Kidney epithelial cell (primary cell): Measurements from ENCODE around the gene TTLL11. TPM values are rescaled to one million over a fixed set of nuclear protein-coding genes. Genes with fewer than 3 reads are reported as not detected.
A peak's percentile ranks its signal among the peaks of the same experiment; 100 is the strongest.

ENCODE experiments used
- DNase-seq: peaks from one replicate; pipeline ENCODE4 v3.0.0-alpha.2; 2010; ENCODE audit warnings: low read depth
- H3K27me3 ChIP-seq: 2 replicates; pipeline ENCODE4 v1.6.0; 2011; ENCODE audit warnings: low read length; ENCODE audit not compliant: control insufficient read depth, insufficient read depth
- H3K36me3 ChIP-seq: 2 replicates; pipeline ENCODE4 v1.5.1; 2011; ENCODE audit warnings: low read length; ENCODE audit not compliant: control insufficient read depth, insufficient read depth
- H3K4me3 ChIP-seq: 2 replicates; pipeline ENCODE4 v1.5.1; 2011; ENCODE audit warnings: low read depth, mild to moderate bottlenecking, control low read depth, low read length
- total RNA-seq: library from RNA; depleted of rRNA; stranded (reverse); fragments of >200 nt; gene quantifications from 2 replicates; pipeline ENCODE4 v1.2.3, GENCODE V29; 2015
- TF ChIP-seq, protein P1 (sequence below): IDR thresholded peaks from 2 replicates; pipeline ENCODE4 v1.5.1; 2011; ENCODE audit warnings: mild to moderate bottlenecking, moderate library complexity, low read length, control low read depth, inconsistent platforms; ENCODE audit not compliant: insufficient read depth, poor library complexity, severe bottlenecking

The TTLL11 gene
- total RNA-seq, 1 donor from 2014 or later: 4.2 TPM

DNA sequence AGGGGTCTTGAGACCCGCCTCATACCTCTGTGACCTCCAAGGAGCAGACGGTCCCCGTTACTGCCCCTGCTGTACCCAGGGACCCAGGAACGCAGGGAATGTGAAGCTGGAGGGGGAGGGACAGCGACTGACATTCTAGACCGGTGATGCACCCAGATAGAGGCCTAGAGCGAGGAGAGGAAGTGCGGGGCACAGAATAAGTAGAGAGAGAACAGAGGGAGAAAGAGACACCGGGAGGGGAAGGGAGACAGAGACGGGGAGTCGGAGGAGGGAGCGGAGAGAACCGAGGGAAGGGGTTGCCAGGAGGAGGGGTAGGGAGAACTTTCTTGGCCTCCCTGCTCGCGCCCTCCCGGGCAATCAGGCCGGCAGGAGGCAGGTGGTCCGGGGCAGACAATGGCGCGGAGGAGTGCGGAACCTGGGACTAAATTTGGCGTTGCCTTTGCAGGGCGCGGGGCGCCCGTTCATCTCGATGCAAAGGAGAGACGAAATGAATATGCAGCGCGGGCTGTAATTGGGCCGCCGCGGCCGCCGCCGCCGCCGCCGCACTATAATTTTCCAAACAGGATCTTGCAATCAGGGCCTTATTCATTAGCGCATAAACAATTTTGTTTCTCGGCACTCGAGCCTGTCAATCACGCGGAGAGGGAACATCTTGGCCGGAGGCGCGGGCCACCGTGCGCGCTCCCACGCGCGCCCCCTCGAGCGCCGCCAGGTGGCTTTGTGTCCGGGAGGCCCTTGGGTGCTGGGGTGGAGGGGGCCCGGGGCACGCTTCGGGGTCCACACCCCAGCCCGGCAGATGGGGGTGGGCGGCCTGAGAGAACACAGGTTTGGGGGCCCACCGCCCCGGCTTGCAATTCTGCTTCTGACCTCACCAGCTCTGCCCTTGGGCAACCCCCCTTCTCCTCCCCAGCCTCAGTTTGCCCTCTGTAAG lies 33.5 kb upstream of the TTLL11 start:
- peak overlapping the region; percentile 29 for H3K4me3 ChIP-seq
- TF ChIP-seq, protein P1, sequence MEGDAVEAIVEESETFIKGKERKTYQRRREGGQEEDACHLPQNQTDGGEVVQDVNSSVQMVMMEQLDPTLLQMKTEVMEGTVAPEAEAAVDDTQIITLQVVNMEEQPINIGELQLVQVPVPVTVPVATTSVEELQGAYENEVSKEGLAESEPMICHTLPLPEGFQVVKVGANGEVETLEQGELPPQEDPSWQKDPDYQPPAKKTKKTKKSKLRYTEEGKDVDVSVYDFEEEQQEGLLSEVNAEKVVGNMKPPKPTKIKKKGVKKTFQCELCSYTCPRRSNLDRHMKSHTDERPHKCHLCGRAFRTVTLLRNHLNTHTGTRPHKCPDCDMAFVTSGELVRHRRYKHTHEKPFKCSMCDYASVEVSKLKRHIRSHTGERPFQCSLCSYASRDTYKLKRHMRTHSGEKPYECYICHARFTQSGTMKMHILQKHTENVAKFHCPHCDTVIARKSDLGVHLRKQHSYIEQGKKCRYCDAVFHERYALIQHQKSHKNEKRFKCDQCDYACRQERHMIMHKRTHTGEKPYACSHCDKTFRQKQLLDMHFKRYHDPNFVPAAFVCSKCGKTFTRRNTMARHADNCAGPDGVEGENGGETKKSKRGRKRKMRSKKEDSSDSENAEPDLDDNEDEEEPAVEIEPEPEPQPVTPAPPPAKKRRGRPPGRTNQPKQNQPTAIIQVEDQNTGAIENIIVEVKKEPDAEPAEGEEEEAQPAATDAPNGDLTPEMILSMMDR: no peak
- no peaks in the 10 kb centered on the region for H3K36me3 ChIP-seq
- H3K27me3 ChIP-seq: peaks cover 12% of the 10 kb centered on the region
- no peak for DNase-seq

DNA sequence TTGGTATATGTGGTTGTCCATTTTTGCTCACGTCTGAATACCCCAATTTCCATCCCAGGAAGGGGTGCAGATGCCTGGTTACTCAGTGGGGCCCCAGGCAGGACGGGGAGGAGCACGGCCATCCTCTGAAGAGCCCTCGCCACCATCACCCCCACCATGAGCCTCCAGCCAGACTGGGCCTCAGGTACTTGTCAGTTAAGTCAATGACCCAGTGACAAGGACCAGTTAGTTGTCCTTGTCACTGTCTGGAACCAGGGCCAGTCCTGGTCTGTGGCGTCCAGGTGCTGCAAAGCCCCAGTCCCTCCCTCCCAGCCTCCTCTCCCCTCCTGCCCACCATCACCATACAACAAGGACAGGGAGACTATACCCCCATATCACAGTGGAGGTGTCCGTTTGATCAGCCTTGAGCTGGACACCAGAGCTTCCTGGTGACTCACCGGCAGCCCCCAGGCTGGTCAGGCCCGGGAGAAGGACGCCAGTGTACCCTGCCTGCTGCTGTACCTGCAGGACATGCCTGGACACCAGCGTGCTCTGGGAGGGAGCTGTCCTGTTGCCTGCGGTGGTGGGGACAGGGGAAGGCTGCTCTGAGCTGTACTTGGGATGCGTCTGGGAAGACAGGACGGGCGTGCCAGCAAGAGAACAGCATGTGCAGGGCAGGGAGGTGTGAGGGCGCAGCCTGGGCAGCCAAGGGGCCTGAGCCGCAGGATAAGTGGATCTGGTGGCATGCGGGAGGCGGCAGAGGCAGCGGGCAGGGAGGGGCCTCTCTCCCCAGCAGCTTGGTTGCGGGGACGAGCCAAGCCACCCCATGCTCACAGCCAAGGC lies 32.6 kb upstream of the TTLL11 start:
- no peak overlapping the region for H3K4me3 ChIP-seq

DNA sequence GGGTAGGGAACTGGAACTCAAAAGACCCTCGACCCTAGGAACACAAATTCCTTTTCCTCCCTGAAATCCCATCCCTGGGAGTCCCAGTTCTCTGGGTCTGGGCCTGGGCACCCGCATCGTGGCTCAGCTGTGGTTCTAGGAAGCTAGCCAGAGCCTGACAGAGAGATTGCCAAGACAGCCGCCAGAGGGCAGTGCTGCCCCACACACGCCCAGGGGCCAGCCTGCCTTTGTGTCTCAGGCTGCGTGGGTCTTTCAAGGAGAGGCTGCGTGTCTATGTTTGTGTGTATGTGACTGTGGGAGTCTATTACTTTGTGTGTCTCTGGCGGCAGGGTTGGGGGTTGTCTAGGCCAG lies 32.0 kb upstream of the TTLL11 start:
- no peak for DNase-seq
- Histone ChIP-seq H3K36me3 (no peaks in the 10 kb centered on the region), H3K4me3 (no peak overlapping the region), H3K27me3 (peaks cover 7% of the 10 kb centered on the region)
- TF ChIP-seq, protein P1: peak; percentile 96

More for the DNA sequence above, 32.6 kb upstream of the TTLL11 start:
- H3K27me3 ChIP-seq: peaks cover 7% of the 10 kb centered on the region
- DNase-seq: no peak
- TF ChIP-seq, protein P1: no peak
- no peaks in the 10 kb centered on the region for H3K36me3 ChIP-seq

DNA sequence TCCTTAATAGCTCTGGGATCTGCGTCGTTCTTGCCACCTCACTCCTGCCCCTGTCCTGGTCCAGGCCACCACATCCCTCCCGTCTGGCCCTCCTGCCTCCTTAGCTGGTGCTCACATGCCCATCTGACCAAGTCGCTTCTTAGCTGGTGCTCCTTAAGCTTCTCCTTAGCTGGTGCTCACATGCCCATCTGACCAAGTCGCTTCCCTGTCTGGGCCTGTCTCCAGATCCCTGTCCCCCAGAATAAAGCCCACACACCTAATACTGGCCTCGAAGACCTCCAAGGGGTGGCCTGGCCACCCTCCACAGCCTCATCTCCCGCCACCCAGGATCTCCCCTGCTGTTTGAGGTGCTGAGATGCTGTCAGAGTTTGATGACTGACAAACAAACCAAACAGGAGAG lies 31.4 kb upstream of the TTLL11 start:
- TF ChIP-seq, protein P1: no peak
- DNase-seq: no peak
- Histone ChIP-seq H3K4me3 (no peak overlapping the region), H3K27me3 (peaks cover 7% of the 10 kb centered on the region), H3K36me3 (no peaks in the 10 kb centered on the region)

DNA sequence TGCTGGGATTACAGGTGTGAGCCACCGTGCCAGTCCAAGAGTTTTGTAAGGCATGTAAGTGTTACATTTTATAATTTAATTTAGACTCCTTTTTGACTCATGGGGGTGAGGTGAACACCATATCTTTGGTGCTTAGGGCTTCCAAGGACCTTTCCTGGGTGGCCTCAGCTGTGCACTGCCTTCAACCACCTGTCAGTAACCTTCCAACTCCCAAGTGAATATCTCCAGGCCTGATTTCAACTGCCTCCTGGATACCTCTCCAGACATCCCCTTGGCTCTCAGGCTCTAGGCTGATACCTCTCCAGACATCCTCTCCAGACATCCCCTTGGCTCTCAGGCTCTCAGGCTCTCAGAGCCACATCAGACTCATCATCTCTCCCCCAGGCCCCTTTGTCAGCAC lies 30.9 kb upstream of the TTLL11 start:
- H3K4me3 ChIP-seq: no peak overlapping the region
- TF ChIP-seq, protein P1: no peak
- no peaks in the 10 kb centered on the region for H3K36me3 ChIP-seq
- no peak for DNase-seq
- H3K27me3 ChIP-seq: peaks cover 7% of the 10 kb centered on the region
